Fibroblast of lung (primary cell): ENCODE measurements around the gene DLGAP1.

Experiments
- EZH2 ChIP-seq: IDR thresholded peaks from 2 replicates; pipeline ENCODE4 v1.5.1; 2012; ENCODE audit warnings: low read length, control low read depth, mild to moderate bottlenecking; ENCODE audit errors: missing control alignments
- TF ChIP-seq, protein P1 (sequence below), 2 donors: IDR thresholded peaks in 1 of 2; conservative IDR thresholded peaks in 1 of 2; 1 replicate in 1 of 2; 2 replicates in 1 of 2; pipeline ENCODE4 v1.5.1; 2011 to 2012; ENCODE audit warnings: low read length in 2 of 2, control low read depth in 1 of 2, inconsistent platforms in 1 of 2, low read depth in 1 of 2, mild to moderate bottlenecking in 1 of 2

DNA sequence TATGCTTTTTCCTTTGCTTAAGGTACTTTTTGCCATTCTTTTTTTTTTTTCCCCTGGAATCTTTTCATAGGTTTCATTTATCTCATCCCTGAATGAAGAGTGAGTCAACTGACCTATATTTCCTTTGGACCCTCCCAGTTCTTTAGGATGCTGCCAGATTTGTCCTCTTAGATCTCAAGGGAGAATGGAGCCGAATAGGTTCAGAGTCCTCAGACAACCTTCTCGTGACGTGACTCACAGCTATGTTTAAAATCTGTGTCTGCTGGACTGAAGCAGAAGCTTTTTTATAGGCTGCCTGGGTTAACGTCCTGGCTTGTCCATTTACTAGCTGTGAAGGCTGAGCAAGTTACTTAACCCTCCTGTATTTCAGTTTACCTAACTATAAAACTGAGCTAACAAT lies 358.6 kb downstream of the DLGAP1 start:
- TF ChIP-seq, protein P1, sequence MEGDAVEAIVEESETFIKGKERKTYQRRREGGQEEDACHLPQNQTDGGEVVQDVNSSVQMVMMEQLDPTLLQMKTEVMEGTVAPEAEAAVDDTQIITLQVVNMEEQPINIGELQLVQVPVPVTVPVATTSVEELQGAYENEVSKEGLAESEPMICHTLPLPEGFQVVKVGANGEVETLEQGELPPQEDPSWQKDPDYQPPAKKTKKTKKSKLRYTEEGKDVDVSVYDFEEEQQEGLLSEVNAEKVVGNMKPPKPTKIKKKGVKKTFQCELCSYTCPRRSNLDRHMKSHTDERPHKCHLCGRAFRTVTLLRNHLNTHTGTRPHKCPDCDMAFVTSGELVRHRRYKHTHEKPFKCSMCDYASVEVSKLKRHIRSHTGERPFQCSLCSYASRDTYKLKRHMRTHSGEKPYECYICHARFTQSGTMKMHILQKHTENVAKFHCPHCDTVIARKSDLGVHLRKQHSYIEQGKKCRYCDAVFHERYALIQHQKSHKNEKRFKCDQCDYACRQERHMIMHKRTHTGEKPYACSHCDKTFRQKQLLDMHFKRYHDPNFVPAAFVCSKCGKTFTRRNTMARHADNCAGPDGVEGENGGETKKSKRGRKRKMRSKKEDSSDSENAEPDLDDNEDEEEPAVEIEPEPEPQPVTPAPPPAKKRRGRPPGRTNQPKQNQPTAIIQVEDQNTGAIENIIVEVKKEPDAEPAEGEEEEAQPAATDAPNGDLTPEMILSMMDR (conservative IDR thresholded peaks at IDR 0.05 in 1 of 2, IDR thresholded peaks at IDR 0.05 in 1 of 2; ENCODE audit: low read depth in 1 of 2, low read length in 2 of 2): no peak
- no peak for TF ChIP-seq EZH2
